ENCODE measurements around the gene TEX9. TPM values are rescaled to one million over a fixed set of nuclear protein-coding genes. Genes with fewer than 3 reads are reported as not detected.

TEX9 gene
- total RNA-seq, 1 experiment from 2014 or later: 8.4 TPM

DNA sequence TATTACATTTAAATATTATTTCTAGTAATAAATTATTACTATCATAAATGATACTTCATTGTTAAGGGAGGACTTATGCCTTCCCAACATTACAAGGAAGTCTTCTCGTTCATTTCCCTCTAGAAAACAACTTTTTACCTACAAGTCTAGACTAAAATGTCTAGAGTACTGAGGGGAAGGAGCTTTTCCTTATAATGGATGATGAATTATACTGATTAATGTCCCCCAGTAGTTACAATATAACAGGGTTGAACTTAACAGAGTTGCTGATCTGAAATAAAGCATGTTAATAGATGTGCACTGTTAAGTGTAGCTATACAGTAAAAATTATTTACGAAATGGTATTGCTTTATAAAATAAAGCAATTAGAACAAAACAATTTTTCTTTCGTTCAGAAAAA lies 102.4 kb downstream of the TEX9 start:
- no peaks in the 10 kb centered on the region for H3K27me3 ChIP-seq (ENCODE audit: insufficient read depth, low read length)
- no peaks in the 10 kb centered on the region for H3K9me3 ChIP-seq (ENCODE audit: control insufficient read depth, low read depth, low read length)
- H4K20me1 ChIP-seq (ENCODE audit: control insufficient read depth, insufficient read depth, insufficient read length): no peaks in the 10 kb centered on the region
- no peak overlapping the region for H2BK120ac ChIP-seq (ENCODE audit: low read depth, low read length, poor library complexity, severe bottlenecking)
- H3K79me1 ChIP-seq (ENCODE audit: insufficient read depth, low read depth, low read length, poor library complexity, severe bottlenecking): no peaks in the 10 kb centered on the region
- no peak overlapping the region for H2BK12ac ChIP-seq (ENCODE audit: insufficient read length, low read depth, low read length)
- H4K91ac ChIP-seq (ENCODE audit: insufficient read length, low read depth, low read length): no peak overlapping the region
- H2AFZ ChIP-seq (ENCODE audit: low read length): no peak overlapping the region
- H4K8ac ChIP-seq (replicated peaks; ENCODE audit: insufficient read length, low read depth, low read length): no peak overlapping the region
- H3K4ac ChIP-seq (ENCODE audit: low read depth, low read length): no peak overlapping the region
- H3T11ph ChIP-seq (ENCODE audit: low read length): no peak overlapping the region
- no peak overlapping the region for H4K5ac ChIP-seq (ENCODE audit: insufficient read length, low read depth, low read length)
- WGBS (ENCODE audit: extremely low coverage, insufficient read length, low lambda C conversion rate): no CpG with 5 or more reads among the region's 3 CpGs
- H2AK5ac ChIP-seq (ENCODE audit: insufficient read length, low read length): no peak overlapping the region
- no peaks in the 10 kb centered on the region for H3K79me2 ChIP-seq (ENCODE audit: insufficient read depth, low read length)
- Mint-ChIP-seq H3K27me3 (ENCODE audit: low read depth) (peaks cover 25% of the 10 kb centered on the region), H3K9me3 (no peaks in the 10 kb centered on the region), H3K27ac (no peak overlapping the region), H3K36me3 (ENCODE audit: insufficient read depth in 1 of 3, low read depth in 3 of 3) (no peaks in the 10 kb centered on the region), H3K4me3 (no peak overlapping the region), H3K4me1 (peaks cover 5 to 11% of the 10 kb centered on the region in 2 experiments)
- H3K23ac ChIP-seq (ENCODE audit: insufficient read length, low read depth, low read length): no peak overlapping the region
- TF ChIP-seq, protein P1, sequence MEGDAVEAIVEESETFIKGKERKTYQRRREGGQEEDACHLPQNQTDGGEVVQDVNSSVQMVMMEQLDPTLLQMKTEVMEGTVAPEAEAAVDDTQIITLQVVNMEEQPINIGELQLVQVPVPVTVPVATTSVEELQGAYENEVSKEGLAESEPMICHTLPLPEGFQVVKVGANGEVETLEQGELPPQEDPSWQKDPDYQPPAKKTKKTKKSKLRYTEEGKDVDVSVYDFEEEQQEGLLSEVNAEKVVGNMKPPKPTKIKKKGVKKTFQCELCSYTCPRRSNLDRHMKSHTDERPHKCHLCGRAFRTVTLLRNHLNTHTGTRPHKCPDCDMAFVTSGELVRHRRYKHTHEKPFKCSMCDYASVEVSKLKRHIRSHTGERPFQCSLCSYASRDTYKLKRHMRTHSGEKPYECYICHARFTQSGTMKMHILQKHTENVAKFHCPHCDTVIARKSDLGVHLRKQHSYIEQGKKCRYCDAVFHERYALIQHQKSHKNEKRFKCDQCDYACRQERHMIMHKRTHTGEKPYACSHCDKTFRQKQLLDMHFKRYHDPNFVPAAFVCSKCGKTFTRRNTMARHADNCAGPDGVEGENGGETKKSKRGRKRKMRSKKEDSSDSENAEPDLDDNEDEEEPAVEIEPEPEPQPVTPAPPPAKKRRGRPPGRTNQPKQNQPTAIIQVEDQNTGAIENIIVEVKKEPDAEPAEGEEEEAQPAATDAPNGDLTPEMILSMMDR (conservative IDR thresholded peaks at IDR 0.05): no peak
- no peak overlapping the region for H2BK20ac ChIP-seq (ENCODE audit: low read depth, low read length, poor library complexity, severe bottlenecking)
- no peak for DNase-seq
- no peak overlapping the region for H2BK15ac ChIP-seq (ENCODE audit: low read depth, low read length)
- H3K14ac ChIP-seq (ENCODE audit: insufficient read depth, low read length): no peak overlapping the region
- no peak overlapping the region for H2BK5ac ChIP-seq (ENCODE audit: insufficient read length, low read length)
- no peaks in the 10 kb centered on the region for H3K4me1 ChIP-seq (ENCODE audit: insufficient read depth, low read length)
- H3K56ac ChIP-seq (ENCODE audit: insufficient read length, low read depth, low read length): no peak overlapping the region
- no peak overlapping the region for H3K9ac ChIP-seq (ENCODE audit: extremely low read depth, insufficient read length, low read length)
- H3K23me2 ChIP-seq (ENCODE audit: insufficient read length, low read depth, low read length, poor library complexity, severe bottlenecking): peaks cover 4% of the 10 kb centered on the region
- H3K27ac ChIP-seq (ENCODE audit: insufficient read length, low read depth, low read length): no peak overlapping the region
- H3K4me2 ChIP-seq (ENCODE audit: insufficient read depth, insufficient read length, low read length): no peak overlapping the region
- H3K18ac ChIP-seq (ENCODE audit: insufficient read length, low read depth, low read length): no peak overlapping the region
